ENCODE results near the gene RASAL2. TPM values are rescaled to one million over a fixed set of nuclear protein-coding genes. Genes with fewer than 3 reads are reported as not detected.
"Not testable (repeated sequence)": the region's sequence is repeated elsewhere in the genome, so short reads cannot be mapped to it uniquely, and the experiment has no call there.

Gene RASAL2
- polyA plus RNA-seq, 1 experiment: 27.7 TPM

- POLR2A ChIA-PET: no interaction called here
- no peak for TF ChIP-seq CTCF (IDR thresholded peaks at IDR 0.05; ENCODE audit: insufficient read depth, low read depth, low read length)
- DNase-seq (ENCODE audit: low read depth): no peak
- no peak overlapping the region for H3K4me3 ChIP-seq (ENCODE audit: low read depth, low read length)
- CTCF ChIA-PET: no interaction called here
- no peaks in the 10 kb centered on the region for H3K27me3 ChIP-seq (ENCODE audit: control insufficient read depth, insufficient read depth, low read length)
- no peaks in the 10 kb centered on the region for H3K36me3 ChIP-seq (ENCODE audit: control insufficient read depth, insufficient read depth, low read length)
Observed at GRCh38 chr1:178188306-178188705, 94.4 kb downstream of the RASAL2 start.

GRCh38 chr1:178189814-178190213 lies 95.9 kb downstream of the RASAL2 start:
- POLR2A ChIA-PET: no interaction called here
- no peak for DNase-seq (ENCODE audit: low read depth)
- CTCF ChIA-PET: interaction anchor here (1.0 to 2.4 kb wide), 2 partner anchors 29 to 158 kb away, joined by 3 to 7 read pairs; no protein-coding TSS in a partner anchor
- no peaks in the 10 kb centered on the region for H3K27me3 ChIP-seq (ENCODE audit: control insufficient read depth, insufficient read depth, low read length)
- H3K36me3 ChIP-seq (ENCODE audit: control insufficient read depth, insufficient read depth, low read length): no peaks in the 10 kb centered on the region
- TF ChIP-seq CTCF (IDR thresholded peaks at IDR 0.05; ENCODE audit: insufficient read depth, low read depth, low read length): peak; percentile 47
- H3K4me3 ChIP-seq (ENCODE audit: low read depth, low read length): no peak overlapping the region

GRCh38 chr1:178190881-178191280 lies 97.0 kb downstream of the RASAL2 start:
- CTCF ChIA-PET: interaction anchor here (2.4 kb wide), 1 partner anchor 159 kb away, joined by 7 read pairs; no protein-coding TSS in a partner anchor
- Histone ChIP-seq H3K4me3 (ENCODE audit: low read depth, low read length) (no peak overlapping the region), H3K27me3 (ENCODE audit: control insufficient read depth, insufficient read depth, low read length) (no peaks in the 10 kb centered on the region), H3K36me3 (ENCODE audit: control insufficient read depth, insufficient read depth, low read length) (no peaks in the 10 kb centered on the region)
- DNase-seq (ENCODE audit: low read depth): no peak
- POLR2A ChIA-PET: no interaction called here
- TF ChIP-seq CTCF (IDR thresholded peaks at IDR 0.05; ENCODE audit: insufficient read depth, low read depth, low read length): no peak

- H3K36me3 ChIP-seq (ENCODE audit: control insufficient read depth, insufficient read depth, low read length): no peaks in the 10 kb centered on the region
- ChIA-PET POLR2A (no interaction called here), CTCF (no interaction called here)
- no peak overlapping the region for H3K4me3 ChIP-seq (ENCODE audit: low read depth, low read length)
- H3K27me3 ChIP-seq (ENCODE audit: control insufficient read depth, insufficient read depth, low read length): no peaks in the 10 kb centered on the region
- no peak for DNase-seq (ENCODE audit: low read depth)
- no peak for TF ChIP-seq CTCF (IDR thresholded peaks at IDR 0.05; ENCODE audit: insufficient read depth, low read depth, low read length)
Observed at GRCh38 chr1:178192686-178193085, 98.8 kb downstream of the RASAL2 start.

GRCh38 chr1:178196631-178197030 lies 102.7 kb downstream of the RASAL2 start:
- no peak for TF ChIP-seq CTCF (IDR thresholded peaks at IDR 0.05; ENCODE audit: insufficient read depth, low read depth, low read length)
- no peak for DNase-seq (ENCODE audit: low read depth)
- POLR2A ChIA-PET: no interaction called here
- Histone ChIP-seq H3K36me3 (ENCODE audit: control insufficient read depth, insufficient read depth, low read length) (no peaks in the 10 kb centered on the region), H3K4me3 (ENCODE audit: low read depth, low read length) (no peak overlapping the region), H3K27me3 (ENCODE audit: control insufficient read depth, insufficient read depth, low read length) (no peaks in the 10 kb centered on the region)
- CTCF ChIA-PET: no interaction called here

- H3K36me3 ChIP-seq (ENCODE audit: control insufficient read depth, insufficient read depth, low read length); H3K27me3 ChIP-seq (ENCODE audit: control insufficient read depth, insufficient read depth, low read length); POLR2A ChIA-PET; DNase-seq (ENCODE audit: low read depth); H3K4me3 ChIP-seq (ENCODE audit: low read depth, low read length); CTCF ChIA-PET: not testable (repeated sequence)
Observed at GRCh38 chr1:178202095-178202494, 108.2 kb downstream of the RASAL2 start.

- POLR2A ChIA-PET; H3K27me3 ChIP-seq (ENCODE audit: control insufficient read depth, insufficient read depth, low read length); H3K4me3 ChIP-seq (ENCODE audit: low read depth, low read length); CTCF ChIA-PET; H3K36me3 ChIP-seq (ENCODE audit: control insufficient read depth, insufficient read depth, low read length); DNase-seq (ENCODE audit: low read depth): not testable (repeated sequence)
Observed at GRCh38 chr1:178202546-178202945, 108.6 kb downstream of the RASAL2 start.

- H3K4me3 ChIP-seq (ENCODE audit: low read depth, low read length); H3K36me3 ChIP-seq (ENCODE audit: control insufficient read depth, insufficient read depth, low read length); CTCF ChIA-PET; H3K27me3 ChIP-seq (ENCODE audit: control insufficient read depth, insufficient read depth, low read length); DNase-seq (ENCODE audit: low read depth): not testable (repeated sequence)
- POLR2A ChIA-PET: interaction anchor here (0.6 to 0.7 kb wide), 2 partner anchors 16 to 161 kb away, joined by 3 read pairs; no protein-coding TSS in a partner anchor
Observed at GRCh38 chr1:178208269-178208856, 114.5 kb downstream of the RASAL2 start.
